Gastroesophageal sphincter (tissue), 3 donors: ENCODE measurements around the gene PLCH1.

Experiments used
- CTCF ChIP-seq, 4 experiments: fragments of 200-600 bp in 2 of 4; fragments of 450-650 bp in 2 of 4; sonication (generic) in 1 of 4; IDR thresholded peaks; one replicate each; pipeline ENCODE4 v1.5.1; 2017 to 2019; ENCODE audit warnings: antibody characterized with exemption in 4 of 4, mild to moderate bottlenecking in 2 of 4, moderate library complexity in 2 of 4
- POLR2A ChIP-seq, 2 donors: fragments of 450-650 bp; IDR thresholded peaks; one replicate each; pipeline ENCODE4 v1.6.1; 2017; ENCODE audit warnings: antibody characterized with exemption in 2 of 2, mild to moderate bottlenecking in 2 of 2, moderate library complexity in 1 of 2

DNA sequence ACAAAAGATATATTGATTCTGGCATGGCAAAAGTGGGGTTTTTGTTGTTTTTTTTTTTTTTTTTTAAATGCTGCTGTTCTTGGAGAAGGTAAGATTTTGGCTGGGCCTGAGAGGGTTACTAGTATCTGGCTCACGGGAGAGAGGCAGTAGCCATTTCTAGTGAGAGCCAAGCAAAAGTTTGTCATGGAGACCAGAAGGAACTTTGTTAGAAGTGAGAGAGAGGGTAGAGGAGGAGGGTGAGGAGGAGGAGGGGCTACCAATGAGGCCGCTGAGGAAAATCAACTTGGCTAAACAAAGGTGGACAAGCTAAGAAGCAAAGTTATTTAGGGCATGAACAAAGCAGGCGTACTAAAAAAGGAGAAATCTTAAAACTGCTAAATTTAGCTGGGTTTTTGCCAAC is 402.5 kb downstream of the PLCH1 start:
- TF ChIP-seq CTCF (IDR thresholded peaks at IDR 0.05) (no peak), POLR2A (IDR thresholded peaks at IDR 0.05) (no peak)
